ENCODE measurements around the gene CD72. TPM values are rescaled to one million over a fixed set of nuclear protein-coding genes. Genes with fewer than 3 reads are reported as not detected.
A peak's percentile ranks its signal among the peaks of the same experiment; 100 is the strongest.
"Not testable (repeated sequence)": the region's sequence is repeated elsewhere in the genome, so short reads cannot be mapped to it uniquely, and the experiment has no call there.

CD72 gene
- total RNA-seq, 1 donor, result 6.7 TPM

DNA sequence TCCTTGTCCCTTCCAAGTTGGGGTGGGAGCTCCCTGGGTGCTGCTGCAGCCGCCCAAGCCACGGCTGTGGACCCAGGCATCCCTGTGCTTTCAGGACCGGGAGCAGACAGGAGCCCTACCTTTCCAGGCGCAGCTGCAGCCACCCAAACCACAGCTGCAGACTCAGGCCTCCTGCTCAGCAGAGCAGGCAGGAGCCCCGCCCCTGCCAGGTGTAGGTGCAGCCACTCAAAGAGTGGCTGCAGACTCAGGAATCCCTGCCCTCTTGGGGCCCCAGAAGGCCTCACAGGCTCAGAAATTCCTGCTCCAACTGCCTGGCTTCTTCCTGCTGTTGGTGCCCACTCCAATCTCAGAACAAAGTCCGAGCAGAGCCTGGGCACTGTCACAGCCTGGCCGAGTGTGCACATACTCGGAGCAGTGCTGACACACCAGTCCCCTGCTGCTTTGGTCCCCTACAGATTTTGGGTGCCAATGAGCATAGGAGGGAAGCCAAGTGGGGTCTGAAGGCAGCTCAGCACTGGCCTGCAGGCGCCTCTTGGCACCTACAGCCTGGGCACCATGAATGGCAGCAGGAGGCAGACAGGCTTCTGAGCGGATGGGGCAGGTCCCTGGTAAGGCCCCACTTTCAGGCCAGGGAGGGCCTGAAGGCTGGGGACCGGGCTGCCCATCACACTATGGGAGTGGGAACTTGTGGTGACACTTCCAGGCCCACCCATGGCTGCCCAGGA lies 19.2 kb downstream of the CD72 start:
- no peak for DNase-seq (ENCODE audit: low read depth in 2 of 3, low spot score in 2 of 3)

DNA sequence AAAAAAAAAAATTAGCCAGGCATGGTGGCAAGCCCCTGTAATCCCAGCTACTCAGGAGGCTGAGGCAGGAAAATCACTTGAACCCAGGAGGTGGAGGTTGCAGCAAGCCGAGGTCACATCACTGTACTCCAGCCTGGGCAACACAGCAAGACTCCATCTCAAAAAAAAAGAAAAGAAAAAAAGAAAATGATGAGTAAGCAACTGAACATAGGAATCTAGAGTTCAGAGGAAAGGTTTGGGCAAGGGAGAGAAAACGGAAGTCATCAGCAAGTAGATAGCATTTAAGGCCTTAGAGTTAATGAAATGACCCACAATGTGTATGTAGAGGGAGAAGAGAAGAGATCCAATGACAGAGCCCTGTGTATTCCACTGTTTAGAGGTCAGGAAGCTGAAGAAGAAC lies 21.3 kb downstream of the CD72 start:
- DNase-seq (ENCODE audit: low read depth in 2 of 3, low spot score in 2 of 3), result not testable (repeated sequence)

DNA sequence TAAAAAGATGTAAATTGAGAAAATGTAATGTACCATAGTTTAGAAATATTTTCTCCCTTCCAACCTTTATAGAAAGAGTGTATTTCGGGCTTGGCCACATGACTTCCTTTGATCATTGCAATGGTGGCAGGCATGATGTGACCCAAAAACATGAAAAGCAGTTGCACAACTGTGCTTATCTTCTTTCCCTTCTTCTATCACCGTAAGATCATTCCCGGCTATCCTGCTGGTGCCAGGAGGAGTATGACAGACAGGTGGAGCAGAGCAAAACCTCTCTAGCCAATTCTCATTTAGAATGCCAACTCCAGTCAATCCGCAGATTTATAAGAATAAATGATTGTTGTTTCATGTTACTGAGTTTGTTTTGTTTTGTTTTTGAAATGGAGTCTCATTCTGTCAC lies 23.7 kb downstream of the CD72 start:
- DNase-seq (ENCODE audit: low read depth in 2 of 3, low spot score in 2 of 3), result no peak

DNA sequence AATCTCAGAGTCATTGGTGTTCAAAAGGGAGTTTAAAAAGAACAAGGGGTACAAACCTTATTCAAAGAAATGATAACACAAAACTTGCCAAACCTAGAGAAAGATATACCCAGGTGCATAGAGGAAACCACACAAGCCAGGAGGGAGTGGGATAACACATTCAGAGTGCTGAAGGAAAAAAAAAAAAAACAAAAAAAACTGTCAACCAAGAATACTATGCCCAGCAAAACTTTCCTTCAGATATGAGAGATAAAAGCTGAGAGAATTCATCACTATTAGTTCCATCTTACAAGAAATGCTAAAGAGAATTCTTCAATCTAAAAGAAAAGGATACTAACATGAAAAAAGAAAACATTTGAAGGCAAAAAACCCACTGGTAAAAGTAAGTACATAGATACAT lies 24.6 kb downstream of the CD72 start:
- DNase-seq (ENCODE audit: low read depth in 2 of 3, low spot score in 2 of 3), result peak in 1 of 3 donors; percentile 18

DNA sequence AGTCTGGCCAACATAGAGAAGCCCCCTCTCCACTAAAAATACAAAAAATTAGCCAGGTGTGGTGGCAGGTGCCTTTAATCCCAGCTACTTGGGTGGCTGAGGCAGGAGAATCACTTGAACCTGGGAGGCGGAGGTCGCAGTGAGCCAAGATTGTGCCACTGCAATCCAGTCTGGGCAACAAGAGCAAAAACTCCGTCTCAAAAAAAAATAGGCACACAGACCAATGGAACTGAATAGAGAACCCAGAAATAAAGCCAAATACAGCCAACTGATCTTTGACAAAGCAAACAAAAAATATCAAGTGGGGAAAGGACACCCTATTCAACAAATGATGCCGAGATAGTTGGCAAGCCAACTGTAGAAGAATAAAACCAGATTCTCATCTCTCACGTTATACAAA lies 29.7 kb downstream of the CD72 start:
- not testable (repeated sequence) for DNase-seq (ENCODE audit: low read depth in 2 of 3, low spot score in 2 of 3)

DNA sequence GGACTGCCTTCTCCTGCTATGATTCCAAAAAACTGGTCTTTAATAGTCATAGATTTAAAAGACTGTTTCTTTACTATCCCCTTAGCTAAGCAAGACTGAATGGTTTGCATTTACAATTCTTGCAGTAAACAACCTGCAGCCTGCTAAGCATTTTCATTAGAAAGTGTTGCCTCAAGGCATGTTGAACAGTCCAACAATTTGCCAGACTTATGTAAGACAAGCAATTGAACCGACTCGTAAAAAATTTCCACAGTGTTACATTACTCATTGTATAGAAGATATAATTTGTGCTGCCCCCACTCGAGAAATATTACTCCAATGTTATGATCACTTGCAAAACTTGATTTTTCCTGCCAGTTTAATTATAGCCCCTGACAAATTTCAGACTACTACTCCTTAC lies 33.5 kb downstream of the CD72 start:
- DNase-seq (ENCODE audit: low read depth in 2 of 3, low spot score in 2 of 3), result not testable (repeated sequence)

DNA sequence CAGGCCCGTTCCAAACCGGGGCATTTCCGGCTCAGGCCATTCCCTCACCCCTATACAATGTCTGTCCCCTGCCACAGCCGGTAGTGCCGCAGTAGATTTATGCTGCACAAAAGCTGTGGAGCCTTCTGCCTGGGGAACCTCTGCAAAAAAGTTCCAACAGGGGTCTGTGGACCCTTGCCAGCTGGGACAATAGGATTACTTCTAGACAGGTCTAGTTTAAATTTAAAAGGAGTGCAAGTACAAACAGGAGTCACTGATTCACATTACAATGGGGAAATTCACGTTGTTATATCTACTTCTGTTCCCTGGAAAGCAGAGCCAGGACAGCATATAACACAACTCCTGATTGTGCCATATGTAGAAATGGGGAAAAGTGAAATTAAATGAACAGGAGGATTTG lies 34.7 kb downstream of the CD72 start:
- not testable (repeated sequence) for DNase-seq (ENCODE audit: low read depth in 2 of 3, low spot score in 2 of 3)

DNA sequence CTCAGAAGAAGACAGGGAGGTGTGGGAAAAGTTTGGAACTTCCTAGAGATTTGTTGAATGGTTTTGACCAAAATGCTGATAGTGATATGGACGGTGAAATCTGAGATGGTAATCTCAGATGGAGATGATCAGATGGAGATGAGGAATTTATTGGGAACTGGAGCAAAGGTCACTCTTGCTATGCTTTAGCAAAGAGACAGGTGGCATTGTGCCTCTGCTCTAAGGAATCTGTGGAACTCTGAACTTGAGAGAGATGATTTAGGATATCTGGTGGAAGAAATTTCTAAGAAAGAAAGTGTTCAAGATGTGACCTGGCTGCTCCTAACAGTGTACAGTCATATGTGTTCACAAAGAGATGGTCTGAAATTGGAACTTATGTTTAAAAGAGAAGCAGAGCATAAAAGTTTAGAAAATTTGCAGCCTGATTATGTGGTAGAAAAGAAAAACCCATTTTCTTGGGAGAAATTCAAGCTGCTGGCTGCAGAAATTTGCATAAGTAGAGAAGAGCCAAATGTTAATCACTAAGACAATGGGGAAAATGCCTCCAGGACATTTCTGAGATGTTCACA lies 38.5 kb downstream of the CD72 start:
- DNase-seq (ENCODE audit: low read depth in 2 of 3, low spot score in 2 of 3), result not testable (repeated sequence)

DNA sequence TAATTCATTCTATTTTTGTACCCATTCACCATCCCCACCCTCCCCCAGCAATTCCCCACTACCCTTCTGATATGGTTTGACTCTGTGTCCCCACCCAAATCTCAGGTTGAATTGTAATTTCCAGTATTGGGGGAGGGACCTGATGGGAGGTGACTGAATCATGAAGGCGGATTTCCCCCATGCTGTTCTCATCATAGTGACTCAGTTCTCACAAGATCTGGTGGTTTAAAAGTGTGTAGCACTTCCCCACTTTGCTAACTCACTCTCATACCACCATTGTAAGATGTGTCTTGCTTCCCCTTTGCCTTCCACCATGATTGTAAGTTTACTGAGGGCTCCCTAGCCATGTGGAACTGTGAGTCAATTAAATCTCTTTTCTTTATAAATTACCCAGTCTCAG lies 39.1 kb downstream of the CD72 start:
- DNase-seq (ENCODE audit: low read depth in 2 of 3, low spot score in 2 of 3), result no peak

DNA sequence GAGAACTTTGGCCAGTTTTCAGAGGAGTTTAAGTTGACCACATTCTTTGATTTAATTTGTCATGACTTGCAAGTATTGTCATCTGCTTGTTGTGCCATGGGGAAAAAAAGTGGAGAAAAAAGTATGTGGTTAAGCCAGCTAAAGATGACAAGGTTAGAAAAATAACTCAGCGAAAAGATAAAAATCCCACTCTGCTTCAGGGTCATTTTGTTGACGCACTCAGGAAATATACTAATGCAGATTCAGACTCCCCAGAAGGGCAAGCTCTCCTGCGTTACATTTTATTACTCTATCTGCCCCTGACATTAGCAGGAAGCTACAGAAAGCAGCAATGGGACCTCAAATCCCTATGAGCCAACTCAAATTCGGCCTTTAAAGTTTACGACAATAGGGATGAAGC lies 40.7 kb downstream of the CD72 start:
- no peak for DNase-seq (ENCODE audit: low read depth in 2 of 3, low spot score in 2 of 3)

DNA sequence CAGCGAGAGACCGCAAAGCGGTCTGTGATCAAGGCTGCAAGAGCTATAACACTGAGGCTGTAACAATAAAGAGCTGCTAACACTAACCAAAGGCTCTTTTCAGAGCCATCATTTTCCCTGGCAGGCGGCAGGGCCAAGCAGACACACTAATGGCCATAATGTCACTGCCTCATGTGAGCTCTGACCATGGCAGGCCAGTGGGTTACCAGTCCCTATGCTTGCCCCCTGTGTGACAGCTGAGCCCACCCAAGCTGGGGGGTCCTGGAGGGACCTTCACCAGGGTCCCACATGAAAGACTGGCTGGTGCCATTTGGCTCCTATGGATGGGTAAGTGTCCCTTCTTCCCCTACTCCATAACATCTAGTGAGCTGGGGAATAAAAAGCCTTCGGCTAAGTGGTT lies 42.7 kb downstream of the CD72 start:
- DNase-seq (ENCODE audit: low read depth in 2 of 3, low spot score in 2 of 3), result no peak

DNA sequence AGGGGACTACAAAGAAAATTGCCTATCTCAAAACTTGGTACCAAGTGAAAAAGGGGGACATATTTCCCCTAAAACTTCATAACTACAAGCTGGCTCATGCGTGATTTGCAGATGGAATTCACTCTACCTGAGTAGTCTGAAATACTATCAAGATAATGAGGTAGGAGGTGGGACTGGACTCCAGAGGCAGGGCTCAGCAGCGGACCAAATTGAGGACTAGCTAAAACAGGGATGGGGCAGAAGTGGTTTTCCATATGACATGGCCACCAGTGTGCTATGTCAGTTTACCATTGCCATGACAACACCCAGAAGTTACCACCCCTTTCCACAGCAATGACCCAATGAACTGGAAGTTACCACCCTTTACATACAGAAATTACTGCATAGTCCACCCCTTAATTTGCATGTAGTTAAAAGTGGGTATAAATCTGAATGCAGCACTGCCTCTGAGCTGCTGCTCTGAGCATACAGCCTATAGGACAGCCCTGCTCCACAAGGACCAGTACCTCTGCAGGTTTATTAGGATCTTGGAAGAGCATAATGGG lies 43.6 kb downstream of the CD72 start:
- no peak for DNase-seq (ENCODE audit: low read depth in 2 of 3, low spot score in 2 of 3)

DNA sequence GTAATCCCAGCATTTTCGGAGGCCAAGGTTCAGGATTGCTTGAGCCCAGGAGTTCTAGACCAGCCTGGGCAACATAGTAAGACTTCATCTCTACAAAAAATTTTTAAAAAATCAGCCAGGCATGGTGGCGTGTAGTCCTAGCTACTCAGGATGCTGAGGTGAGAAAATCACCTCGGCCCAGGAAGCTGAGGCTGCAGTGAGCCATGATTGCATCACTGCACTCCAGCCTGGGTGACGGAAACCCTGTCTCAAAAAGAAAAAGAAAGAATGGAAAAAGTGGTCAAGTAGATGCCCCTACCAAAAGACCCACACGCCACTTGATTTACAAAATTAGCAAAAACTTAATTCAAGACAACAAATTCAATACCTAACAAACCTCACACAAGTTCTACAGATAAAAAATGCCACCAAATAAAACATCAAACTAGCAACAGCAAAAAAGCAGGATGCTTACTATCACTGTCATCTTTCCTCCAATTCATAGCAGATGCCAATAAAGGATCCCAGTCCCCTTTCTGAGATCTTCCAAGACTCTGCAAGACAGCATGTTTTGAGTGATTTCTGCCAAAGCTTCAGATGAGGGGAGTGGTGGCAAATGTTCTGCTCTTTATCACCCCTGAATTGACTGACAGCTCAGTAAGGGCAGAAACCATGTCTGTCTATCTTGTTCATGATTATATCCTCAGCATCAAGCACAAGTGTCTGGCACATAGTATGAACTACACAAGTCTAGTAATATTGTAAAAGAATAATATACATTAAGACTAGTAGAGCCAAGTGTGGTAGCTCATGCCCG lies 47.3 kb downstream of the CD72 start:
- DNase-seq (ENCODE audit: low read depth in 2 of 3, low spot score in 2 of 3), result no peak

DNA sequence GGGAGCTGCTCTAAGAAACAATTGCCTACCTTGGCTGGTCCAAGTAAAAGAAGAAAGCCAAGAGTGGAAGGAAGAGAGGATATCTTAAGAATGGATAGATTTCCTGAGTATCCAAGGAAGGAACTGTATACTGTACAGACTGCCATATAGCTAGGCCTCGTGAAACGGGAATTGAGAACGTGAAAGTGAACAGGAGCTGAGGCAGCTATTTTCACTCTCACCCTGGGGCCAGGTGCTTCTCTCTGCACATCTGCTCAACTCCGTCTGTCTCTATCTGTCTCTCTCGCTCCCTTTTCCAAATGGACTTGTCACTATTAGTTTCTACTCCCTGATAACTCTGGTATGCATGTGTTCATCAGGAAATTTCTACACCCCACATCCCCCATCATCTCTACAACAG lies 49.0 kb downstream of the CD72 start:
- no peak for DNase-seq (ENCODE audit: low read depth in 2 of 3, low spot score in 2 of 3)

DNA sequence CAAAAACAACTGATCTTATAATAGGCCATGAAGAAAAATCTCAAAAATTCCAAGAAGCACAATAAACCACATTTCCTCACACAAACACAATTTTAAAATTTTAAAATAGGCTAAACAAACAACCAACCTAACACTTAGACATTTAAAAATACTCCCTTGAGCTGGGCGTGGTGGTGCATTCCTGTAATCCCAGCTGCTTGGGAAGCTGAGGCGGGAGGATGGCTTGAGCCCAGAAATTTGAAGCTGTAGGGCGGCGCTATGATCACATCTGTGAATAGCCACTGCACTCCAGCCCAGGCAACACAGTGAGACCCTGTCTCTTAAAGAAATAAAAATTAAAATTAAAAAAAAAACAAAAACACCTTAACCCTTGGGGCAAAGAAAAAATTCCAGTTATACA lies 50.0 kb downstream of the CD72 start:
- DNase-seq (ENCODE audit: low read depth in 2 of 3, low spot score in 2 of 3), result no peak

DNA sequence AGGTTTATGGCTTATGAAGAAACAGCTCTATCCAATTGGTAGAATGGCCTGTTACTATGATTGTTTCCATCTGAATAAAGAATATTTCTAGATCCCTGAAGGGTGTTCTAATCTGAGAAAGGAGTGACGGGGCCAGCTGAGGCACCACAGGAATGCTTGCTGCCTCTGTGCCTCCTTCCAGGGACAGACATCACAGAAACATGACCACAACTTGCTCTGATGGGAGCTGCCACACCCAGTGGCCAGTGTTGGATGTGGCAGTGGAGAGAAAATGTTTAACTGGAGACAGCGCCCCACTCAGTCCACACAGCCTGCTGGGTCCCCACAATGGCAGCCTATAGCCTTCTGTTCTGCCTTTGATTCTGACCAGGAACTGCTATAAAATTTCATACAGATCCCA lies 51.8 kb downstream of the CD72 start:
- no peak for DNase-seq (ENCODE audit: low read depth in 2 of 3, low spot score in 2 of 3)

DNA sequence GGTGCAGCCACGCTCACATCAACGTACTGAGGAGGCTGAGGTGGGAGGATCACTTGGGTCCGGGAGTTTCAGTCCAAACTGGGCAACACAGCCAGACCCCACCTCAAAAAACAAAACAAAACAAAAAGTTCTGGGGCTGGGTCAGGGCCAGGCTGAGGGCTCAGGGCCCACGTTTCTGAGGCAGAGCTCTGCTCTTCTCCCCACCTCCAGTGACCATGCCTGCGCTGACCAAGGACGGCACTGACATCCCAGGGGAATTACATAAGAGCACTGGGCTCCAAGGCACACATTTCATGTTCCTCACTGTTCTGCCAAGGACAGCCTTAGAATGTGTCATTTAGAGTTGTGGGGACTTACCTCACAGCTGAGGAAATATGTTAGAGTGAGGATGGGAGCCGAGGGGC lies 53.6 kb downstream of the CD72 start:
- DNase-seq (ENCODE audit: low read depth in 2 of 3, low spot score in 2 of 3), result no peak

DNA sequence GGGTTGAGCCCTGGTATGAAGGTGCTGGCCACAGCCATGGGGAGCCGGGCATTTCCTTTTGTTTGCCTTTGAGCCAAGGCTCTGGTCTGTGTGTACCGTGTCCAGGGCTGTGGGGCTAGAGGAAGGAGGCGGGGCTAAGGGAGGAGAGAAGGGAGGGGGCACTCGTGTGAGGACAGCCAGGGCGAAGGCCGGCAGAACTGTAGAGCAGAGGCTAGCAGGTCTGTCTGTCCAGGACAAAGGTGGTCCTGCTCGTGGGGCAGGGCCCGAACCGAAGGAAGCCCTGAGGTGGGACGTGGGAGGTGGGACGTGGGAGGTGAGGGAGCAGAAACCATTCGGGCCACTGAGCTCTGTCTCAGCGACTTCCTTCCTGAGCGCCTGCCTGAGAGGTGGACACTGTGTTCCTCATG lies 54.4 kb downstream of the CD72 start:
- no peak for DNase-seq (ENCODE audit: low read depth in 2 of 3, low spot score in 2 of 3)

DNA sequence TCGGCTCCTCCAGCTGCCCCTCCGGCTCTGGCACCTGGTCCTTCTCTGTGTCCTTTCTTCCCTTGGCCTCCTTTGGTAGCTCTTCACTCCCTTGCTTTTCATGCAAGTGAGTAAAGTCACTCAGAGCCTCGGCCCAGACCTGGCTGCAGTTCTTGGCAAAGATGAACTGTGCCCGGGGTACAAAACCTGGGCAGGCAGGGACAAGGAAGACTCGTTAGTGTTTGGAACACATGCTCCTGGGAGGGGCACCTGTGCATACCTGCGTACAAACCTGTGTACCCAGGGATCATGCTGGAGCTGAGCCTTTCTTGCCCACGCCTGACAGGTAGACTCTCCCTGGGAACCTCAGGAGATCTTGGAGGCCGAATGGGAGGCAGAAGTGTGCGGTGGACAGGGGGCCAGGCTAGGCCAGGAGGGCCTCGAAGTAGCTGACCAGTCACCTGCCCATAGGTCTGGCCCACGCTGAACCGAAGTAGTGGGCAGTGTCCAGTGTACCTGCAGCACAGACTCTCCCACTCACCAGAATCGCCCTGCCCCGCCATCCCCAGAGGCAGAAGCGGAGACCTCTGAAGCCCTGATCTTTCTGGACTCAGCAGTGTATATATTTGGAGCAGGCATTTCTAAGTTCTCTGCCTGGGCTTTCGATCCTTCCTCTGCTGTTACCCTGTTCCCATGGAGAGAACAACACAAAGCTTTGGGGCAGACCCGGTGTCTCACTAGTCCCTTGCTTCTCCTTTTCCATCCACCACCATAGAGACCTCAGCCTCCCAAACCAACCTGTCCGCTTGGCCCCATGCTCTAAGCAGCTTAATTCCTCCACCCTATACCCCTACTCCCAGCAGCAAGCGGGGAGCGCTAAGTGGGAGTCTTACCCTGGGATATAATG lies 55.1 kb downstream of the CD72 start:
- DNase-seq (ENCODE audit: low read depth in 2 of 3, low spot score in 2 of 3), result peak in 1 of 3 donors; percentile 51

DNA sequence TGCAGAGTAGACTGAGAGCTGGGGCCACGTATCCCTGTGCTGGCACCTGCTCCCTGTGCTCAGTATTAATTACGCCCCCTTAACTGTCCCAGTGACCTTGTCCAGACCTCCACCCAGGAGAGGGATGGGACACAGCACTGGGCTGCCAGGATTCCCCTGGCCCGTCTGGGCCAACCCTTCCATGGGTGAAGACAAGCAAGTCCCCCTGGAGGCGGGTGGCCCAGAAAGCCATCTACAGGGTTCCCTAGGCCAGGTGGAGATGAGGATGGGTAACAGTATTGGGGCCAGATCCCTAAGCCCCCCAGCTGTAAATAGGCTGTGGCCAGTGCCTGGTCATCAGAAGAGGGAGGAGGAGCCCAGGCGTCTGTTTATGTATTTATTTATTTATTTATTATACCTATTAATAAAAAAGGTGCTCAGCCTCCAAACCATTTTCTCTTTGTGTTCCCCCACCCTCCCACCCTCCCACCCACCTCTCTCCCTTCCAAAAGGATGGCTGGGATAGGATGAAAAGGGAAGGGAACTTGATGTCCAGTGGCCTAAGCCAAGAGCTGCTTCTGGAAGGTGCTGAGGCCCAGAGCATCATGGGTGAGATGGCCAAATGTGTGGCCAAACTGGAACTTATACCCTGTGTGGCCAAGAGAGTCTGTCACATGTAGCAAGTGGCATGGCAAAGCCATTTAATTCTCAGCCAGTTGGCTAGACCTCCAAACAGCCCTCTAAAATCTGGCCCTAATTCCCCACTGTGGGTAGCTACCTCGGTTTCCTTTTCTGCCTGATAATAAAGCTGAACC lies 56.5 kb downstream of the CD72 start:
- DNase-seq (ENCODE audit: low read depth in 2 of 3, low spot score in 2 of 3), result no peak
